GM21423 (cell line): ENCODE measurements around the gene CTAGE8.
"Not testable (repeated sequence)": the region's sequence is repeated elsewhere in the genome, so short reads cannot be mapped to it uniquely, and the experiment has no call there.

Experiments used
- ATAC-seq: cut with Tn5 transposase; IDR thresholded peaks from one replicate; pipeline ENCODE4 v1.9.1; 2021; ENCODE audit warnings: mild to moderate bottlenecking, moderate library complexity; ENCODE audit not compliant: unreplicated experiment

The CTAGE8 gene

GRCh38 chr7:144259067-144259466 lies 10.0 kb downstream of the CTAGE8 start:
- not testable (repeated sequence) for ATAC-seq

GRCh38 chr7:144256112-144256511 lies 13.0 kb downstream of the CTAGE8 start:
- no peak for ATAC-seq

- ATAC-seq = no peak
These were observed 13.6 kb downstream of the CTAGE8 start for GRCh38 chr7:144255471-144255897.

- ATAC-seq = not testable (repeated sequence)
These were observed 16.8 kb downstream of the CTAGE8 start for GRCh38 chr7:144252307-144252706.

- not testable (repeated sequence) for ATAC-seq
These were observed 21.3 kb downstream of the CTAGE8 start for GRCh38 chr7:144247674-144248330.

- ATAC-seq = not testable (repeated sequence)
These were observed 22.1 kb downstream of the CTAGE8 start for GRCh38 chr7:144246967-144247366.

GRCh38 chr7:144245372-144245771 lies 23.7 kb downstream of the CTAGE8 start:
- not testable (repeated sequence) for ATAC-seq

GRCh38 chr7:144239365-144239764 lies 29.7 kb downstream of the CTAGE8 start, which contains the start of gene OR2A42:
TSS of gene OR2A42 (minus strand) at chr7:144239605. CDS start at chr7:144232843, 6,762 bp downstream.
- ATAC-seq = not testable (repeated sequence)

GRCh38 chr7:144238530-144239082 lies 30.5 kb downstream of the CTAGE8 start:
- ATAC-seq = not testable (repeated sequence)

- not testable (repeated sequence) for ATAC-seq
These were observed 36.0 kb downstream of the CTAGE8 start for GRCh38 chr7:144233039-144233438.

GRCh38 chr7:144231027-144231426 lies 38.1 kb downstream of the CTAGE8 start:
- not testable (repeated sequence) for ATAC-seq

- not testable (repeated sequence) for ATAC-seq
These were observed 40.3 kb downstream of the CTAGE8 start for GRCh38 chr7:144228810-144229209.

- ATAC-seq = not testable (repeated sequence)
These were observed 42.2 kb downstream of the CTAGE8 start for GRCh38 chr7:144226866-144227265.

- not testable (repeated sequence) for ATAC-seq
These were observed 45.4 kb downstream of the CTAGE8 start for GRCh38 chr7:144223675-144224074.

GRCh38 chr7:144220531-144220930 lies 48.6 kb downstream of the CTAGE8 start:
- ATAC-seq = not testable (repeated sequence)

- not testable (repeated sequence) for ATAC-seq
These were observed 49.9 kb downstream of the CTAGE8 start for GRCh38 chr7:144219149-144219548.

- not testable (repeated sequence) for ATAC-seq
These were observed 50.5 kb downstream of the CTAGE8 start for GRCh38 chr7:144218581-144218980.

GRCh38 chr7:144217200-144217599 lies 51.9 kb downstream of the CTAGE8 start:
- ATAC-seq = not testable (repeated sequence)
